Measurements from ENCODE around the gene DZIP3.

DNA sequence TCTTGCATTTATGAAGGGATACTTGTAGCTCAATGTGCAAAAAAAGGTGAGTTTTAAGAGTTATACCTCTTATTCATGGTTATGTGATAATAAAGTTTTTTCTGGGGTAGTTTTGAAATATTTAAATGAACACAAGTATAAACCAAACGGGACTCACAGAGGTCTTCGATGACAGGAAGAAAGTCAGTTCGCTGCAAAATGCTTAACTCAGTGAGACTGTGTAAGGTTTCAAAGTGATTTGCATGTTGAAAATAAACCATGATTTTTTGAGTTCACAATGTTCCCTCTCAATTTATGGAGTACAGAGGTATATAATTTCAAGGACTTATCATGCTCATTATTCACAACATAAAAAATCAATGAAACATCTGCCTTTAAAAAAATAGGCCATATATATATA, 42.8 kb upstream of the DZIP3 start:
- TF ChIP-seq EZH2 (IDR thresholded peaks at IDR 0.05) = no peak
- no peak for TF ChIP-seq POLR2AphosphoS5 (IDR thresholded peaks at IDR 0.05; ENCODE audit: borderline replicate concordance, low read depth, low read length)

Data from SK-N-MC (cell line).